GM12878 (cell line): ENCODE measurements around the gene SULT1A1. TPM values are rescaled to one million over a fixed set of nuclear protein-coding genes. Genes with fewer than 3 reads are reported as not detected.

Source experiments
- ATAC-seq: fragments of 200-7000 bp; cut with Tn5 transposase; 3 replicates; pipeline ENCODE4 v1.9.1; 2020; ENCODE audit warnings: mild to moderate bottlenecking, moderate library complexity
- BruUV-seq: library from RNA; stranded (reverse); fragments of 400-500 nt; replicated peaks from 2 replicates; lab custom pipeline; 2021; lab: Mats Ljungman, UMichigan
- CTCF ChIA-PET: fragments of 300-600 bp; sonication (Branson Sonifier 250); formaldehyde crosslinking; extraction: SDS; loops from one replicate; lab custom pipeline; 2021; ENCODE audit warnings: inconsistent platforms; lab: Yijun Ruan, JAX
- POLR2A ChIA-PET: fragments of 350-600 bp; formaldehyde crosslinking; extraction: SDS; loops from one replicate; lab custom pipeline; 2021; ENCODE audit warnings: inconsistent platforms; lab: Charles Lee
- RAD21 ChIA-PET: fragments of 300-600 bp; sonication (Branson Sonifier 250); formaldehyde crosslinking; loops from one replicate; lab custom pipeline; 2023; ENCODE audit warnings: antibody characterized with exemption; ENCODE audit not compliant: unreplicated experiment; lab: Charles Lee
- SMC1A ChIA-PET: fragments of 300-600 bp; sonication (Branson Sonifier 250); formaldehyde crosslinking; loops from one replicate; lab custom pipeline; 2023; ENCODE audit not compliant: unreplicated experiment, uncharacterized antibody; lab: Charles Lee
- DNase-seq: peaks from one replicate; pipeline ENCODE4 v3.0.0-alpha.2; 2011; ENCODE audit warnings: low read depth, low spot score
- FAIRE-seq: peaks from 3 replicates; lab custom pipeline; 2011; peaks lifted over from hg19 to GRCh38; lab: Jason Lieb, UNC
- H2AFZ ChIP-seq: 2 replicates; pipeline ENCODE4 v1.6.0; 2011; ENCODE audit warnings: low read depth, low read length, control low read depth; ENCODE audit not compliant: control insufficient read depth
- H3K27ac ChIP-seq: 2 replicates; pipeline ENCODE4 v1.5.1; 2011; ENCODE audit warnings: control low read depth; ENCODE audit not compliant: control insufficient read depth, insufficient read depth
- H3K27me3 ChIP-seq, 2 experiments: replicated peaks in 1 of 2; 2 replicates each; pipeline versions ENCODE4 v1.6.0 to v1.6.1; 2011; ENCODE audit warnings: low read length in 1 of 2; ENCODE audit not compliant: control insufficient read depth in 2 of 2, insufficient read depth in 2 of 2
- H3K36me3 ChIP-seq, 2 experiments: 2 replicates each; pipeline ENCODE4 v1.5.1; 2011; ENCODE audit warnings: low read length in 1 of 2; ENCODE audit not compliant: control insufficient read depth in 2 of 2, insufficient read depth in 2 of 2
- H3K4me1 ChIP-seq: 2 replicates; pipeline ENCODE4 v1.6.1; 2011; ENCODE audit warnings: mild to moderate bottlenecking, low read length, moderate library complexity, mixed read lengths; ENCODE audit not compliant: control insufficient read depth, insufficient read depth
- H3K4me2 ChIP-seq: 2 replicates; pipeline ENCODE4 v1.6.0; 2011; ENCODE audit warnings: control low read depth; ENCODE audit not compliant: control insufficient read depth, insufficient read depth
- H3K4me3 ChIP-seq: fragments of 200-600 bp; sonication (generic); 2 replicates; pipeline ENCODE4 v1.5.1; 2016
- H3K79me2 ChIP-seq: 2 replicates; pipeline ENCODE4 v1.6.0; 2011; ENCODE audit warnings: low read length; ENCODE audit not compliant: control insufficient read depth, insufficient read depth
- H3K9ac ChIP-seq: 2 replicates; pipeline ENCODE4 v1.8.0; 2011; ENCODE audit warnings: low read length, control low read depth, mixed read lengths; ENCODE audit not compliant: control insufficient read depth, insufficient read depth
- H3K9me3 ChIP-seq: replicated peaks from 3 replicates; pipeline ENCODE4 v1.5.1; 2011; ENCODE audit warnings: mild to moderate bottlenecking, low read length; ENCODE audit not compliant: control insufficient read depth, insufficient read depth
- H4K20me1 ChIP-seq: 2 replicates; pipeline ENCODE4 v1.6.0; 2011; ENCODE audit not compliant: control insufficient read depth, insufficient read depth
- ATF7 ChIP-seq: fragments of 450-650 bp; IDR thresholded peaks from 2 replicates; pipeline ENCODE4 v1.6.1; 2016; ENCODE audit warnings: low read depth, mild to moderate bottlenecking
- CBX3 ChIP-seq: fragments of 200-600 bp; sonication (generic); IDR thresholded peaks from 2 replicates; pipeline ENCODE4 v1.6.1; 2016; ENCODE audit warnings: low read depth, borderline replicate concordance
- EED ChIP-seq: sonication (generic); IDR thresholded peaks from 2 replicates; pipeline ENCODE4 v1.6.1; 2016; ENCODE audit warnings: antibody characterized with exemption, low read depth
- EP300 ChIP-seq, 2 experiments: fragments of 150-350 bp in 1 of 2; IDR thresholded peaks; 2 replicates each; pipeline ENCODE4 v1.6.1; 2011 to 2012; ENCODE audit warnings: low read depth in 2 of 2, low read length in 2 of 2, borderline replicate concordance in 1 of 2, improper control_type of control experiment in 1 of 2, inconsistent platforms in 1 of 2; ENCODE audit not compliant: control insufficient read depth in 1 of 2
- FOXK2 ChIP-seq: fragments of 450-650 bp; IDR thresholded peaks from 2 replicates; pipeline ENCODE4 v1.6.1; 2017; ENCODE audit warnings: mild to moderate bottlenecking, moderate library complexity
- HDAC2 ChIP-seq: fragments of 200-600 bp; sonication (generic); IDR thresholded peaks from 2 replicates; pipeline ENCODE4 v1.6.1; 2017
- KDM1A ChIP-seq: fragments of 200-600 bp; sonication (generic); IDR thresholded peaks from 2 replicates; pipeline ENCODE4 v1.6.1; 2016; ENCODE audit warnings: borderline replicate concordance
- RBBP5 ChIP-seq: fragments of 200-600 bp; sonication (generic); conservative IDR thresholded peaks from 2 replicates; pipeline ENCODE4 v1.6.1; 2016
- SMAD1 ChIP-seq: fragments of 450-650 bp; IDR thresholded peaks from 2 replicates; pipeline ENCODE4 v1.6.1; 2018; ENCODE audit warnings: mild to moderate bottlenecking, low read depth; ENCODE audit not compliant: partially characterized antibody
- SREBF2 ChIP-seq: IDR thresholded peaks from 2 replicates; pipeline ENCODE4 v1.6.1; 2012; ENCODE audit warnings: mild to moderate bottlenecking, low read length
- ZNF274 ChIP-seq: IDR thresholded peaks from one replicate; pipeline ENCODE4 v1.8.0; 2011; ENCODE audit not compliant: insufficient read length, insufficient read depth
- WGBS: methylation state at CpG from one replicate; pipeline ENCODE4 v1.1.6; 2016; ENCODE audit warnings: low lambda C conversion rate; ENCODE audit not compliant: insufficient replicate concordance, insufficient coverage; ENCODE audit errors: missing lambda C conversion rate; 5-methylcytosine and 5-hydroxymethylcytosine counted together
- in situ Hi-C: fragments of 300-500 bp; cut with MboI; formaldehyde crosslinking; loops from 9 replicates; pipeline ENCODE4 v1.14.3; 2018; ENCODE audit warnings: mixed read lengths
- intact Hi-C: fragments of 100-400 bp; cut with micrococcal nuclease; formaldehyde crosslinking; loops from one replicate; pipeline ENCODE4 v1.14.2; 2022; ENCODE audit not compliant: unreplicated experiment
- polyA plus RNA-seq, 11 experiments: library from polyadenylated mRNA; depleted of rRNA in 4 of 11; unstranded in 6 of 11; stranded (reverse) in 5 of 11; fragments of >200 nt; fragmentation: Nextera tagmentation in 4 of 11; fragmentation: Illumina TruSeq in 1 of 11; extraction: Ambion mirVana in 4 of 11; extraction: Trizol in 1 of 11; gene quantifications; 1 replicate in 1 of 11; 2 replicates in 10 of 11; pipeline versions ENCODE4 v1.2.1 to v1.2.3, GENCODE V29; 2011 to 2016; ENCODE audit warnings: inconsistent platforms in 2 of 11, missing spikeins in 2 of 11, low read depth in 1 of 11
- total RNA-seq, 4 experiments: library from RNA; depleted of rRNA in 3 of 4; stranded (reverse); fragments of >200 nt in 3 of 4; fragmentation: Illumina TruSeq in 1 of 4; extraction: Trizol in 1 of 4; gene quantifications; 2 replicates each; pipeline versions ENCODE4 v1.2.1 to v1.2.3, GENCODE V29; 2013 to 2021
- TF ChIP-seq, protein P1 (sequence below): fragments of 450-650 bp; IDR thresholded peaks from 2 replicates; pipeline ENCODE4 v1.6.1; 2016; ENCODE audit warnings: mild to moderate bottlenecking

Gene SULT1A1
- total and polyA plus RNA-seq, 10 of the 15 experiments (the other 5 are each of a cell fraction or from before 2014, with no cell fraction given): 0.03 to 1.5 (median 0.76) TPM; not detected in 1

DNA sequence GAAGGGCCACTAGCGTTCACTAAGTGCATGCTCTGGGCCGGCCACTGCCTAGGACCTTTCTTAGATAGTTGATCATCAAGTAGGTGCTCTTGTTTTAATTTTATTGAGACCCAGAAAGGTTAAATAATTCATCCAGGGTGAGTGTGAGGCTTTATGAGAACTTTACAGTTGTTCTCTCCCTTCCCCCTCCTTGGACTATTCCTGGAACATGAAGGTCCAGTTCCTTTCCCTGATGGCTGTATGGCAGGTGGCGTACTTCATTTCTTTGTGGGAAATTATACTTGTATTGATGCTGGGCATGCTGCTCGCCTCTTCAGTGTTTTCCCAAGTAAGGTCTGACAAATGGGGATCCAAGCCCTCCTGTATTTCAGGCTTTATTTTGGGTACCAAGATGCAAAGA is 47.6 kb downstream of the SULT1A1 start (continued):
- TF ChIP-seq SREBF2 (no peak), ZNF274 (no peak), SMAD1 (no peak), CBX3 (no peak), HDAC2 (no peak), RBBP5 (no peak)
- TF ChIP-seq, all 136 proteins: peak for 0

DNA sequence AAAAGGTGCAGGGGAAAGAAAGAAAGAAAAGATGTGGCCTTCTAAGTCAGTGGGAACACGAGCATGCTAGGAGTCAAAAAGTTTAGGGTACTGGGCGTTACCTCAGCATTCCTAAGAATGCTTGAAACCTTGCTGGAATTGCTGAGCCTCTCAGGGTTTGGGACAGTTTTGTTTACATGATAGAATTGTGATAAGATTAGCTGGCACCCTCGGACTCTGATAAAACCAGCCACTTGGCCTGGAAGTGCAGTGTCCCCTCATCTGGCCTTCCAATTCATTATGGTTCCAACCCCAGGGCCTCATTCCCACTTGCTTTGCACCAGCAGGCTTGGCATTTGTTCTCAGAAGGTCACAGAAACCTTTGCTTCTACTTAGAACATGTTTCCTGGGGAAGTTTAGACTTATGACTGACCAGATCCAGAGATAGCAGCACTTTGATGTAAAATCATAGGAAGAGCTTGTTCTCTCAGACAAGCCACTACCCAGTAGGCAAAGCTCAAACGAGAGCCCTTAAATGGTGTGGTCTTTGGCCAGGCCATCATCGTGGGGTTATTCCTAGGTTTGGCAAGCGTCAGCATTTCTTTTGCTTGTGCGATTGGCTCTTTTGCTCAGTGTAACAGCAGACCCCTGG is 48.2 kb downstream of the SULT1A1 start:
- DNase-seq (no peak), FAIRE-seq (no peak), ATAC-seq (no peak)
- no peak for TF ChIP-seq KDM1A
- TF ChIP-seq ATF7: no peak
- TF ChIP-seq, protein P1, sequence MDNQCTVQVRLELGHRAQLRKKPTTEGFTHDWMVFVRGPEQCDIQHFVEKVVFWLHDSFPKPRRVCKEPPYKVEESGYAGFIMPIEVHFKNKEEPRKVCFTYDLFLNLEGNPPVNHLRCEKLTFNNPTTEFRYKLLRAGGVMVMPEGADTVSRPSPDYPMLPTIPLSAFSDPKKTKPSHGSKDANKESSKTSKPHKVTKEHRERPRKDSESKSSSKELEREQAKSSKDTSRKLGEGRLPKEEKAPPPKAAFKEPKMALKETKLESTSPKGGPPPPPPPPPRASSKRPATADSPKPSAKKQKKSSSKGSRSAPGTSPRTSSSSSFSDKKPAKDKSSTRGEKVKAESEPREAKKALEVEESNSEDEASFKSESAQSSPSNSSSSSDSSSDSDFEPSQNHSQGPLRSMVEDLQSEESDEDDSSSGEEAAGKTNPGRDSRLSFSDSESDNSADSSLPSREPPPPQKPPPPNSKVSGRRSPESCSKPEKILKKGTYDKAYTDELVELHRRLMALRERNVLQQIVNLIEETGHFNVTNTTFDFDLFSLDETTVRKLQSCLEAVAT: no peak
- no peak for TF ChIP-seq FOXK2
- no peak for TF ChIP-seq EED
- TF ChIP-seq EP300 (IDR thresholded peaks at IDR 0.05; ENCODE audit: borderline replicate concordance in 1 of 2, control insufficient read depth in 1 of 2, low read depth in 2 of 2, low read length in 2 of 2): no peak
- no peak overlapping the region for H3K9ac ChIP-seq
- POLR2A ChIA-PET: no interaction called here
- H3K4me3 ChIP-seq: no peak overlapping the region
- intact Hi-C loops: no loop called here
- SMC1A ChIA-PET: no interaction called here
- H3K79me2 ChIP-seq: no peaks in the 10 kb centered on the region
- H3K27ac ChIP-seq: no peak overlapping the region
- in situ Hi-C loops: no loop called here
- peaks cover 2% of the 10 kb centered on the region for H3K4me1 ChIP-seq
- no peaks in the 10 kb centered on the region for H3K27me3 ChIP-seq
- no peaks in the 10 kb centered on the region for H3K36me3 ChIP-seq
- H4K20me1 ChIP-seq: no peaks in the 10 kb centered on the region
- BruUV-seq: no TSS peak
- no peak overlapping the region for H3K4me2 ChIP-seq
- 96% methylated on average over 7 of the region's 7 CpGs for WGBS
- H2AFZ ChIP-seq: no peak overlapping the region
- no peaks in the 10 kb centered on the region; the same call in 2 of the 3 replicates for H3K9me3 ChIP-seq
- CTCF ChIA-PET: no interaction called here
- RAD21 ChIA-PET: no interaction called here
